Upper lobe of left lung (tissue), 6 donors: ENCODE data around the gene TCF25. TPM values are rescaled to one million over a fixed set of nuclear protein-coding genes. Genes with fewer than 3 reads are reported as not detected.

Experiments
- ATAC-seq, 2 donors: fragments of 200-7000 bp; cut with Tn5 transposase; one replicate each; pipeline ENCODE4 v1.9.1; 2022; ENCODE audit warnings: mild to moderate bottlenecking in 2 of 2, moderate library complexity in 2 of 2; ENCODE audit not compliant: low FRiP score in 2 of 2
- DNase-seq, 2 donors: peaks; one replicate each; pipeline ENCODE4 v3.0.0-alpha.2; 2019 to 2020
- H3K27ac ChIP-seq, 4 donors: fragments of 200-600 bp; sonication (generic); one replicate each; pipeline ENCODE4 v1.5.1; 2016 to 2019
- H3K27me3 ChIP-seq, 4 donors: fragments of 200-600 bp; sonication (generic); one replicate each; pipeline ENCODE4 v1.5.1; 2017 to 2019
- H3K36me3 ChIP-seq, 4 donors: fragments of 200-600 bp; sonication (generic); one replicate each; pipeline ENCODE4 v1.5.1; 2016 to 2019
- H3K4me1 ChIP-seq, 4 donors: fragments of 200-600 bp; sonication (generic); one replicate each; pipeline ENCODE4 v1.5.1; 2018 to 2019
- H3K4me3 ChIP-seq, 4 donors: fragments of 200-600 bp; sonication (generic); one replicate each; pipeline ENCODE4 v1.5.1; 2017 to 2019; ENCODE audit warnings: mild to moderate bottlenecking in 2 of 4, moderate library complexity in 1 of 4
- H3K9me3 ChIP-seq, 4 donors: fragments of 200-600 bp; sonication (generic); one replicate each; pipeline ENCODE4 v1.5.1; 2018 to 2019
- CTCF ChIP-seq, 6 experiments: fragments of 450-650 bp in 4 of 6; fragments of 200-600 bp in 2 of 6; sonication (generic) in 2 of 6; IDR thresholded peaks; one replicate each; pipeline ENCODE4 v1.5.1; 2016 to 2019; ENCODE audit warnings: antibody characterized with exemption in 6 of 6
- EP300 ChIP-seq, 4 donors: sonication (generic); formaldehyde crosslinking; IDR thresholded peaks; one replicate each; pipeline ENCODE4 v1.5.1; 2017; ENCODE audit warnings: antibody characterized with exemption in 4 of 4, control low read depth in 2 of 4
- POLR2A ChIP-seq, 4 donors: fragments of 450-650 bp; IDR thresholded peaks; one replicate each; pipeline ENCODE4 v1.5.1; 2016 to 2017; ENCODE audit warnings: antibody characterized with exemption in 4 of 4, mild to moderate bottlenecking in 2 of 4
- POLR2AphosphoS5 ChIP-seq, 2 donors: sonication (generic); formaldehyde crosslinking; IDR thresholded peaks; one replicate each; pipeline ENCODE4 v1.5.1; 2017; ENCODE audit warnings: antibody characterized with exemption in 2 of 2
- WGBS, 2 donors: methylation state at CpG; one replicate each; pipeline ENCODE4 v1.1.5; 2017 to 2018; 5-methylcytosine and 5-hydroxymethylcytosine counted together
- total RNA-seq, 6 donors: library from RNA; depleted of rRNA in 4 of 6; stranded (reverse); fragments of >200 nt in 4 of 6; gene quantifications; one replicate each; pipeline versions ENCODE4 v1.1.0 to v1.2.1, GENCODE V29; 2016 to 2021
- donor health status: DM: no; HTN: no; CAD: no; lungs with moderate emphysema.
- donor health status: DM: no; HTN: yes; CAD: no; lungs with severe emphysema.

TCF25 gene
- total RNA-seq, 6 donors from 2014 or later: 132 to 1,060 (median 211) TPM

- no peak for TF ChIP-seq POLR2AphosphoS5 (IDR thresholded peaks at IDR 0.05)
- TF ChIP-seq POLR2A (IDR thresholded peaks at IDR 0.05): no peak
- TF ChIP-seq CTCF (IDR thresholded peaks at IDR 0.05): no peak
- no peak for TF ChIP-seq EP300 (IDR thresholded peaks at IDR 0.05)
- WGBS, 2 donors: 86 to 91% methylated on average over 14 to 17 of the region's 20 CpGs
- H3K36me3 ChIP-seq: no peaks in the 10 kb centered on the region
- ATAC-seq (no peak), DNase-seq (no peak)
- H3K27ac ChIP-seq: no peak overlapping the region
- no peak overlapping the region for H3K4me3 ChIP-seq
- peaks cover 0 to under 1% (median 0%) of the 10 kb centered on the region in 4 donors for H3K4me1 ChIP-seq
- H3K9me3 ChIP-seq: no peaks in the 10 kb centered on the region
- no peaks in the 10 kb centered on the region for H3K27me3 ChIP-seq
These were observed 29.7 kb upstream of the TCF25 start for GRCh38 chr16:89843409-89844350.

- 80 to 86% methylated on average over 11 to 12 of the region's 13 CpGs for WGBS, 2 donors
These were observed 28.6 kb upstream of the TCF25 start for GRCh38 chr16:89844739-89845339.

GRCh38 chr16:89845417-89845816 is 28.0 kb upstream of the TCF25 start:
- H3K27ac ChIP-seq: no peak overlapping the region
- no peaks in the 10 kb centered on the region for H3K36me3 ChIP-seq
- 47% methylated on average over 12 to 13 of the region's 13 CpGs for WGBS, 2 donors
- ATAC-seq (no peak), DNase-seq (peak in 1 of 2 donors; percentile 56)
- H3K4me1 ChIP-seq: no peaks in the 10 kb centered on the region
- no peak for TF ChIP-seq POLR2AphosphoS5 (IDR thresholded peaks at IDR 0.05)
- no peak for TF ChIP-seq POLR2A (IDR thresholded peaks at IDR 0.05)
- no peak for TF ChIP-seq EP300 (IDR thresholded peaks at IDR 0.05)
- no peak overlapping the region for H3K4me3 ChIP-seq
- H3K27me3 ChIP-seq: no peaks in the 10 kb centered on the region
- no peaks in the 10 kb centered on the region for H3K9me3 ChIP-seq

More at GRCh38 chr16:89844739-89845339, 28.6 kb upstream of the TCF25 start:
- peak in 1 of 2 donors; percentile 56 for DNase-seq
- ATAC-seq: peak in 1 of 2 donors; percentile 23
- TF ChIP-seq CTCF (IDR thresholded peaks at IDR 0.05) (no peak), EP300 (IDR thresholded peaks at IDR 0.05) (no peak), POLR2AphosphoS5 (IDR thresholded peaks at IDR 0.05) (no peak), POLR2A (IDR thresholded peaks at IDR 0.05) (no peak)
- Histone ChIP-seq H3K36me3 (no peaks in the 10 kb centered on the region), H3K27me3 (no peaks in the 10 kb centered on the region), H3K9me3 (no peaks in the 10 kb centered on the region), H3K4me1 (no peaks in the 10 kb centered on the region), H3K4me3 (no peak overlapping the region), H3K27ac (no peak overlapping the region)

- H3K27ac ChIP-seq: no peak overlapping the region
- 70 to 74% methylated on average over 20 to 26 of the region's 26 CpGs for WGBS, 2 donors
- no peak for ATAC-seq
These were observed 26.1 kb upstream of the TCF25 start for GRCh38 chr16:89847051-89847939.

More at GRCh38 chr16:89847051-89847939, 26.1 kb upstream of the TCF25 start:
- DNase-seq: peak in 1 of 2 donors; percentile 40
- H3K4me1 ChIP-seq: no peaks in the 10 kb centered on the region
- no peaks in the 10 kb centered on the region for H3K36me3 ChIP-seq
- no peak for TF ChIP-seq EP300 (IDR thresholded peaks at IDR 0.05)
- TF ChIP-seq CTCF (IDR thresholded peaks at IDR 0.05): no peak
- no peak for TF ChIP-seq POLR2A (IDR thresholded peaks at IDR 0.05)
- no peak for TF ChIP-seq POLR2AphosphoS5 (IDR thresholded peaks at IDR 0.05)
- no peaks in the 10 kb centered on the region for H3K9me3 ChIP-seq
- no peaks in the 10 kb centered on the region for H3K27me3 ChIP-seq
- H3K4me3 ChIP-seq: no peak overlapping the region
